Naive thymus-derived CD8-positive, alpha-beta T cell (primary cell): ENCODE data around the gene NUP155. TPM values are rescaled to one million over a fixed set of nuclear protein-coding genes. Genes with fewer than 3 reads are reported as not detected.
"Not testable (repeated sequence)": the region's sequence is repeated elsewhere in the genome, so short reads cannot be mapped to it uniquely, and the experiment has no call there.

Experiments
- ATAC-seq, 2 donors: fragments of 150-1000 bp; cut with Tn5 transposase in 1 of 2; sonication (Bioruptor Pico), chemical (Tn5 transposase) in 1 of 2; 1 replicate in 1 of 2; 2 replicates in 1 of 2; pipeline ENCODE4 v1.10.0; 2021; ENCODE audit warnings: mild to moderate bottlenecking in 2 of 2, moderate library complexity in 2 of 2
- POLR2A ChIA-PET: fragments of 350-600 bp; sonication (Branson Sonifier 250); formaldehyde crosslinking; loops from one replicate; lab custom pipeline; 2021; ENCODE audit warnings: antibody characterized with exemption; lab: Charles Lee
- DNase-seq, 10 donors: peaks; one replicate each; pipeline versions ENCODE4 v3.0.0 to v3.0.0-alpha.2; 2020 to 2022
- H3K27ac Mint-ChIP-seq, 10 donors: one replicate each; pipeline ENCODE4 v1.8.0; 2020 to 2022; ENCODE audit warnings: mild to moderate bottlenecking in 10 of 10, mixed read lengths in 10 of 10, moderate library complexity in 4 of 10, inconsistent platforms in 1 of 10
- H3K27me3 Mint-ChIP-seq, 5 donors: one replicate each; pipeline ENCODE4 v1.8.0; 2021 to 2022; ENCODE audit warnings: mixed read lengths in 5 of 5
- H3K36me3 Mint-ChIP-seq, 3 donors: one replicate each; pipeline ENCODE4 v1.8.0; 2020 to 2022; ENCODE audit warnings: mixed read lengths in 3 of 3, mild to moderate bottlenecking in 2 of 3, inconsistent platforms in 1 of 3
- H3K4me1 Mint-ChIP-seq, 4 donors: one replicate each; pipeline ENCODE4 v1.8.0; 2021 to 2022; ENCODE audit warnings: mixed read lengths in 4 of 4
- H3K4me3 Mint-ChIP-seq, 10 donors: one replicate each; pipeline ENCODE4 v1.8.0; 2020 to 2022; ENCODE audit warnings: mild to moderate bottlenecking in 10 of 10, mixed read lengths in 10 of 10, moderate library complexity in 6 of 10, inconsistent platforms in 1 of 10
- H3K9me3 Mint-ChIP-seq, 9 donors: one replicate each; pipeline ENCODE4 v1.8.0; 2020 to 2022; ENCODE audit warnings: mixed read lengths in 9 of 9, mild to moderate bottlenecking in 3 of 9, inconsistent platforms in 1 of 9, moderate library complexity in 1 of 9
- polyA plus RNA-seq, 3 donors: library from polyadenylated mRNA; unstranded; fragments of 300-500 nt; fragmentation: Illumina TruSeq; gene quantifications; one replicate each; pipeline ENCODE4 v1.2.3, GENCODE V29; 2021
- total RNA-seq, 8 experiments: library from RNA in 2 of 8; stranded (reverse) in 2 of 8; gene quantifications; one replicate each; pipeline ENCODE4 v1.2.3 and lab custom pipeline; 2021 to 2026

NUP155 gene
- total and polyA plus RNA-seq, 5 experiments from 2014 or later: 16.6 to 30.7 (median 25.0) TPM

- H3K36me3 Mint-ChIP-seq, H3K27me3 Mint-ChIP-seq, DNase-seq, H3K4me3 Mint-ChIP-seq, ATAC-seq, POLR2A ChIA-PET, H3K4me1 Mint-ChIP-seq: not testable (repeated sequence)
- Mint-ChIP-seq H3K9me3 (peaks cover 0 to 21% (median 11%) of the 10 kb centered on the region in 9 donors), H3K27ac (peak overlapping the region in 1 of 10 donors; percentile 67)
Measured at GRCh38 chr5:37268100-37268499, 102.8 kb downstream of the NUP155 start.

- H3K36me3 Mint-ChIP-seq: peaks cover 0 to 11% (median 9%) of the 10 kb centered on the region in 3 donors
- no peaks in the 10 kb centered on the region for H3K4me1 Mint-ChIP-seq
Measured at GRCh38 chr5:37255774-37256358, 115.0 kb downstream of the NUP155 start.

GRCh38 chr5:37254581-37254980, 116.3 kb downstream of the NUP155 start:
- Mint-ChIP-seq H3K4me3 (no peak overlapping the region), H3K4me1 (peaks cover 4 to 10% (median 7%) of the 10 kb centered on the region in 4 donors), H3K36me3 (peaks cover 0 to 9% (median 6%) of the 10 kb centered on the region in 3 donors), H3K9me3 (peaks cover 0 to 14% (median 0%) of the 10 kb centered on the region in 9 donors), H3K27ac (no peak overlapping the region), H3K27me3 (no peaks in the 10 kb centered on the region)
- DNase-seq (no peak), ATAC-seq (no peak)
- POLR2A ChIA-PET: no interaction called here

More at GRCh38 chr5:37255774-37256358, 115.0 kb downstream of the NUP155 start:
- DNase-seq: no peak
- POLR2A ChIA-PET: no interaction called here
- H3K27ac Mint-ChIP-seq: no peak overlapping the region
- ATAC-seq: no peak
- H3K27me3 Mint-ChIP-seq: no peaks in the 10 kb centered on the region
- no peak overlapping the region for H3K4me3 Mint-ChIP-seq
- H3K9me3 Mint-ChIP-seq: peaks cover 0 to 27% (median 0%) of the 10 kb centered on the region in 9 donors

GRCh38 chr5:37251665-37252064, 119.2 kb downstream of the NUP155 start:
- no peak overlapping the region for H3K4me3 Mint-ChIP-seq
- H3K36me3 Mint-ChIP-seq: peaks cover 0 to 9% (median 6%) of the 10 kb centered on the region in 3 donors
- H3K4me1 Mint-ChIP-seq: peaks cover 6 to 22% (median 14%) of the 10 kb centered on the region in 4 donors
- POLR2A ChIA-PET: no interaction called here
- DNase-seq (no peak), ATAC-seq (no peak)
- H3K27me3 Mint-ChIP-seq: no peaks in the 10 kb centered on the region
- no peak overlapping the region for H3K27ac Mint-ChIP-seq
- peaks cover 0 to 10% (median 0%) of the 10 kb centered on the region in 9 donors for H3K9me3 Mint-ChIP-seq

GRCh38 chr5:37249815-37250164, 121.1 kb downstream of the NUP155 start:
- POLR2A ChIA-PET: interaction anchor here (0.7 to 1.4 kb wide), 4 partner anchors 17 to 375 kb away, joined by 3 to 8 read pairs (median 4); partner anchors contain the start of gene NUP155
- Mint-ChIP-seq H3K4me3 (peak overlapping the region; percentile 87 to 95 (median 91)), H3K9me3 (peaks cover 0 to 10% (median 0%) of the 10 kb centered on the region in 9 donors), H3K27ac (peak overlapping the region; percentile 69 to 95 (median 86)), H3K36me3 (peaks cover 3 to 8% (median 6%) of the 10 kb centered on the region in 3 donors), H3K4me1 (peaks cover 6 to 22% (median 14%) of the 10 kb centered on the region in 4 donors), H3K27me3 (no peaks in the 10 kb centered on the region)
- no peak for DNase-seq
- ATAC-seq: no peak

- Mint-ChIP-seq H3K27me3 (no peaks in the 10 kb centered on the region), H3K4me3 (peak within 1 kb of the TSS; percentile 87 to 95 (median 91)), H3K4me1 (peaks cover 6 to 22% (median 14%) of the 10 kb centered on the region in 4 donors), H3K36me3 (peaks cover 0 to 3% (median 2%) of the 10 kb centered on the region in 3 donors), H3K27ac (peak within 1 kb of the TSS; percentile 79 to 95 (median 86)), H3K9me3 (peaks cover 0 to 5% (median 0%) of the 10 kb centered on the region in 9 donors)
- ATAC-seq (peak; percentile 83 to 90), DNase-seq (peak; percentile 33 to 72 (median 53))
- POLR2A ChIA-PET: interaction anchor here (0.7 to 1.4 kb wide), 5 partner anchors 17 to 374 kb away, joined by 3 to 8 read pairs (median 3); partner anchors contain the start of gene NUP155
Measured at GRCh38 chr5:37248970-37249814, 121.7 kb downstream of the NUP155 start, which contains the start of gene CPLANE1. Gene CPLANE1, minus strand, starts transcription at chr5:37249376. Its CDS starts 1,678 bp downstream, at chr5:37247698.

GRCh38 chr5:37248421-37248969, 122.4 kb downstream of the NUP155 start:
- Mint-ChIP-seq H3K36me3 (peaks cover 0 to 3% (median 0%) of the 10 kb centered on the region in 3 donors), H3K27me3 (no peaks in the 10 kb centered on the region), H3K27ac (peak overlapping the region in 7 of 10 donors; percentile 62 to 95 (median 75)), H3K9me3 (no peaks in the 10 kb centered on the region), H3K4me3 (peak overlapping the region; percentile 73 to 95 (median 87)), H3K4me1 (peaks cover 6 to 22% (median 14%) of the 10 kb centered on the region in 4 donors)
- DNase-seq (peak in 1 of 10 donors; percentile 0), ATAC-seq (no peak)
- POLR2A ChIA-PET: interaction anchor here (0.9 kb wide), 1 partner anchor 123 kb away, joined by 3 read pairs; the partner anchor contains the start of gene NUP155

- DNase-seq (no peak), ATAC-seq (no peak)
- Mint-ChIP-seq H3K36me3 (peaks cover 0 to 7% (median 0%) of the 10 kb centered on the region in 3 donors), H3K4me3 (peak overlapping the region; percentile 42 to 95 (median 82)), H3K4me1 (peaks cover 6 to 22% (median 14%) of the 10 kb centered on the region in 4 donors), H3K27me3 (no peaks in the 10 kb centered on the region), H3K27ac (no peak overlapping the region), H3K9me3 (no peaks in the 10 kb centered on the region)
- POLR2A ChIA-PET: no interaction called here
Measured at GRCh38 chr5:37247496-37247895, 123.4 kb downstream of the NUP155 start.

- H3K36me3 Mint-ChIP-seq: peaks cover 0 to 9% (median 0%) of the 10 kb centered on the region in 3 donors
- ATAC-seq (no peak), DNase-seq (no peak)
- no peaks in the 10 kb centered on the region for H3K9me3 Mint-ChIP-seq
- H3K4me3 Mint-ChIP-seq: peak overlapping the region in 8 of 10 donors; percentile 42 to 95 (median 79)
- H3K27me3 Mint-ChIP-seq: no peaks in the 10 kb centered on the region
- H3K27ac Mint-ChIP-seq: no peak overlapping the region
- peaks cover 6 to 22% (median 14%) of the 10 kb centered on the region in 4 donors for H3K4me1 Mint-ChIP-seq
- POLR2A ChIA-PET: no interaction called here
Measured at GRCh38 chr5:37247036-37247435, 123.9 kb downstream of the NUP155 start.

Other genes with a start within 250 kb of the NUP155 start
- gene CPLANE1, start 121.7 kb downstream of the NUP155 start, total RNA-seq: 1 to 10 TPM; 9.9 to 10.0 TPM
- 1 to 10 TPM; 1.5 to 2.6 (median 1.7) TPM for gene CPLANE1, start 121.7 kb downstream of the NUP155 start, polyA plus RNA-seq
- 10 to 100 TPM; 36.0 to 38.8 TPM for gene WDR70, start 8.2 kb upstream of the NUP155 start, total RNA-seq
- 10 to 100 TPM; 20.0 to 25.3 (median 22.7) TPM for gene WDR70, start 8.2 kb upstream of the NUP155 start, polyA plus RNA-seq